ENCODE results near the gene FCMR. TPM values are rescaled to one million over a fixed set of nuclear protein-coding genes. Genes with fewer than 3 reads are reported as not detected.

The FCMR gene
- 0.69 TPM for total RNA-seq

- no peak for DNase-seq
These were observed at the start of gene FCMR for GRCh38 chr1:206921772-206922265. FCMR (minus strand) TSS chr1:206921941; CDS start chr1:206921854, 87 bp downstream.

- no peak for DNase-seq
These were observed 49.4 kb upstream of the FCMR start for GRCh38 chr1:206971029-206971655.

- DNase-seq = no peak
These were observed 48.7 kb upstream of the FCMR start, which contains the start of gene FCAMR for GRCh38 chr1:206970446-206970845. FCAMR (minus strand) TSS chr1:206970460; CDS start chr1:206970125, 335 bp downstream.

- no peak for DNase-seq
These were observed 47.3 kb upstream of the FCMR start for GRCh38 chr1:206969090-206969489.

- no peak for DNase-seq
These were observed 45.5 kb upstream of the FCMR start for GRCh38 chr1:206967096-206967849.

GRCh38 chr1:206965781-206966180, 44.0 kb upstream of the FCMR start:
- no peak for DNase-seq

DNA sequence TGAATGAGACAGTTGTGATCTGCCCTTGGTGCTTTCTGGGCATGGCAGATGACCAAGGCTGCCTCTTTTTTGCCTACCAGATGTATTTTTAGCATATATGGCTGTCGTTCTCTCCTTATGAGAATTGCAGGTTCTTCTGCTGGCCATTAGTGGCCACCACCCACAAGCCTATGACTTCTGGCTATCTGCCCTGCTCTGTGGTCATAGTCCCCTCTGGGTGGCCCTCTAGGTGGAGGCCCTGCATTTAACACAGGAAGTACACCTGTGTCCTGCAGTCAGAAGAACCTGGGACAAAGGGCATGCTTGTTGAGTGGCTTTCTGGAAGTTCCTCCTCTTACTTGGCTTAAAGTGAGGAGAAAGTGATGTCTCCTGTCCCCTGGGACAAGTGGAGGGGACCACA, 42.0 kb upstream of the FCMR start:
- DNase-seq = no peak

DNA sequence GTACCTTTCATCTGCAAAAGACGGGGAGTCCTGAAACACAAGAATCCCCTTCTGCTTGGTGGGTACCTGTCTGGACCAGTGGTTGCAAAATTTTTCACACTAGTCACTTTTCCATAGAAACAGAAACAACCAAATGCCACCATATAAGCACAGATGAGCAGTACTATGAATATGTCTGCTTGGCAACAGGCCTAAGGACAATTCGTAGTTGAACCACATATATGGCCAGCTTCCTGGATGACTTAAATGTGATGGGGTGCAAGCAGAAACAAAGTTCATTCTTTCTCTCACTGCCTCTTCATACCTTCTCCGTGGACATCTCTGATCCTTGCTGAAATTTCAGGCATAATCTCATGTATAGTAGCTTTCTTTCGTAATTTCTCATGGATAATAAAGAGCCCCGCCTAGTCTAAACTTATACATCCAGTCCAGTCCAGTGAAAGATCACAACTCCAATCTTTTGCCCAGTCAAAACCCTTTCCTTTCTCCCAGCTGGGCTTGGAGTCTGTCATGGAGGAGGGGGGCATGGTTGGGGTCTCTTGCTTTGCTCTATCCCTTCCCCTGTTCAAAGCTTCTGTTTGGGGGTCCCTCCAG, 41.5 kb upstream of the FCMR start:
- no peak for DNase-seq

GRCh38 chr1:206962272-206962671, 40.5 kb upstream of the FCMR start:
- DNase-seq = no peak

DNA sequence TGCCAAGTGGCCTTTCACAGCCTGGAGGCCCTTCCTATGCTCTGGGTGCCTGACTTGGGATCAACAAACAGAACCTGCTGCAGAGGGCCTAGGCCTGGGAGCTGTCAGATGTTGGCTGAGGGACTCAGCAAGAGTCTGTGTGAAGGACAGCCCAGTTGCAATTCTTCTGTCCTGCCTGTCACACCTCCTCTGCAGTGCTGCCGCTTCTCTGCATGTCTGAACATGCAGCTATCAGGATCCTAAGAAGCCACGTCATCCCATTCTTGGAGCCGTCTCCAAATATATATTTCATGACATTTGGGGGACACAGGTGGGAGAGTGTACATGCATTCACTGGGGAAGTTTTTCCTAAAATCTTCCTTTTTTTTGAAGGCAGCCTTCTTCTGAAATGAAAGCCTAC, 39.9 kb upstream of the FCMR start:
- no peak for DNase-seq

- DNase-seq = no peak
These were observed 39.1 kb upstream of the FCMR start for GRCh38 chr1:206960676-206961386.

- DNase-seq = no peak
These were observed 36.4 kb upstream of the FCMR start for GRCh38 chr1:206958144-206958543.

- DNase-seq = no peak
These were observed 35.9 kb upstream of the FCMR start for GRCh38 chr1:206957639-206958038.

DNA sequence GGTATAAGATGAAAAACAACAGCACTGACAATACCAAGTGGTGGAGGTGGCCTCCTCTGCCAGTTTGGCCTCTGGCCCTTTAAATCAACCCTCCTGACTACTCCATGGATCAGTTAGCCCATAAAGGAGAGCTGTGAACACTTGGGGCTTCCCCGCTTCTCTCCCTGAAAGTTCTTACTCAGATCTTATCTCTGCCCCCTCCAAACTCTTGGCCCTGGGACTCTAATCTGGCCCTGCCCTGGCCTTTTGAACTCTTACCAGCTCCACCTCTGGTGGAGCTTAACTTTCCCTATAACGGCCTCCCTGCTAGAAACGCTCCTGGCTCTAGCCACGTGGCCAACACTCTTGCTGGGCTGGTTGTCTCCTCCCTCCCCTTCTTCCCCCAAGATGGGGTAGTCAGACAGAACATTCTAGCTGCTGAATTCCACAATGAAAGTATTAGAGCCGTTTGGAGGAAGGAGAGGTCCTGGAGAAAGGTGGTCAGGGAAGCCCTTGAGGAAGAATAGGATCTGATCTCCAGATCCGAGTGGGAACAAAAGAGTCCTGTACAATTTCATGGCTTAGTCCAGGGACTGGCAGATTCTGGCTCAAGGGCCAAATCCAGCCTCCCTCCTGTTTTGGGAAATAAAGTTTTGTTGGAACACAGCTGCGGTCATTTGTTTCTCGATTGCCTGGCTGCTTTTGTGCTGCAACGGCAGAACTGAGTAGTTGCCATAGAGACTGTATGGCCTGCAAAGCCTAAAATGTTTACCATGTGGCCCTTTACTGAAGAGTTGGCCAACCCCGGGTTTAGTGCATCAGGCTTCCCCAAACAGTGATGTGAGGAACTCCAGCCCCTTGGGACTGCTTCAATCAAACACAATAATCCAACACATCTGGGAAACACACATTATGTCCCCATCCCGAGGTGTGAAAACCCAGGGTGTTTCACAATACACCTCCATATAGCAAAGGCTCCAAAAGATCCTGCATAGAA, 34.0 kb upstream of the FCMR start:
- peak; percentile 20 for DNase-seq

DNA sequence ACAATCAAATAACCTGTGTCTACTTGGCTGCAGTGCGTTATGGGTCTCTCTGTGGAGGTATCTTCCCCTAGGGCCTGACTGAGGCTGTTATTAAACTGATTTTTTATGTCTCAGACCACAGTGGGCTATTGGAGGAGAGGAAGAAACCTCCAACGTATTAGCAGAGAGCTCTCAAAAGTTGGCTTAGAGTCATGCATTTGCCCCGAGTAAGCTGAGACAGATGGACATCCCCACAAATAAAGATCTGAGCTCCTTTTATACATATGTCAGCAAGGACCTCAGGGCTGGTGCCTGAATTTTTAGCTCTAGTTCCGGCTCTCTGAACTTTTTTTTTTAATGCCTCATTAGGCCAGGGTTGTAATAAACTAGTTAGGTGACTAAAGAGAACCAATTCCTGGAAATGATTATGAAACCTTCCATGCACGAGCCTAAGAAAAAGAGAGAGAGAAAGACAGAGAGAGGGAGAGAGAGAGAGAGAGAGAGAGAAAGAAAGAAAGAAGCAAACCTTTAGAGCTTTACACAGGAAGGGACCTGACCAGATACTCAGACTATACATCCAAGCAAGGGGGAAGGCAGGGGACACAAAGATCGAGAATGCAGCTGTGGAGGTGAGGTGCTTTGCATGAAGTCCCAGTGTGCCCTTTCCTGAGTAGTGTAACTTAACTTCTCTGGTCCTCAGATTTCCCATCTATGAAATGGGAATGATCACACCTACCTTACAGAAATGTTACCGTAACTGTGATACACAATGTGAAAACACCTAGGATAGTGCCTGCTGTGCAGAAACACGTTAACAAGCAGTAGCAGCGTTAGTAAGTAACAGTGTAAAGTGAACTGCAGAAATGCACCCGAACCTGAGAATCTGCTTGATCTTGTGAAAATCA, 33.0 kb upstream of the FCMR start:
- DNase-seq = no peak

DNA sequence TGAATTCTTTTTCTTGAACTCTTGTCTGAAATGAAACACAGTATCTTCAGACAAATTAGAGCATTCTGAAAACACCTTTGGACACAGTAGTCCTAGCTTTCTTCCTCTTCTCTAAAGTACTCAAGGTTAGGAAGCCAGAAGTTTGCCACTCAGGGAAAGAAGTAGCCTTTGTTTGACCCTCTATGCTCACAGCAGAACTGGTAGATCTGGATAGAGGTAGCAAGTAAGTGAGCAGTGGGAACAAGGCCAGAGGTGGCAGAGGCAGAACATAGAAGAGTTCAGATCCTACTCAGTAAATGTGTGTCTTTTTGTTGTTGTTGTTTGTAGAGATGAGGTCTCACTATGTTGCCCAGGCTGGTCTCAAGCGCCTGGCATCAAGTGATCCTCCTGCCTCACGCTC, 31.9 kb upstream of the FCMR start:
- DNase-seq = no peak

- DNase-seq = no peak
These were observed 31.4 kb upstream of the FCMR start for GRCh38 chr1:206953126-206953525.

DNA sequence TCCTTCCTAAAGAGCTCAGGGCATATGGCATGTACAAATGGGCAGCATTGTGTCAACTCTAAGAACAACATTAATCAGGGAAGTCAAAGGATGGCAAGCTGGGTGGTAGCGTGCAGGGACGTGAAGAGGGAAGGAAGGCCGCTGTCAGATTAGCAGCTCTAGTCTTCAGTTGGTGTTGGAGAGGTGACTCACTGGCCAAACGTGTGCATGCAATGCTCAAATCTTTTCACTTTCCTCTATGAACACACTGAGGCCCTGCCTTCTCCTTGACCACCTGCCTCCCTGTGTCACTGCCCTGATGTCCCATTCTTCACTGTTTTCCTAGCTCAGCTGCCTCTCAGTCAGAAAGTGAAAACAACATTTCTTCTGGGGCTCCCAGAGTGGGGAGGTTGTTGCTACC, 30.4 kb upstream of the FCMR start:
- DNase-seq = no peak

- no peak for DNase-seq
These were observed 29.8 kb upstream of the FCMR start for GRCh38 chr1:206951318-206952100.

DNA sequence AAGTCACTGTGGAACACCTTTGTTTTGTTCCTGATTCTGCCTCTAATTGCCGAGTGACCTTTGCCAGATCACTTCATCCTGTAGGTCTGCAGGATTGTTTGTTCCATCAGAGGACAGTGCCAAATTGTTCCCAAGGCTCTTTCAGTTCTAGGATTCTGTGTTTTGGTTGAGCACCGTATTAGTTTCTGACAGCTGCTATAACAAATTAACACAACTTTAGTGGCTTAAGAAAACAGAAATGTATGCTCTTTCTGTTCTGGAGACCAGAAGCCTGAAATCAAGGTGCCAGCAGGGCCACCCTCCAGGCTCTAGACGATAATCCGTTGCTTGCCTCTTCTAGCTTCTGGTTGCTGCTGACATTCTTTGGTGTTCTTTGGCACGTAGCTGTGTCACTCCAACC, 27.9 kb upstream of the FCMR start:
- DNase-seq = no peak
